Adrenal gland (tissue), 5 donors: ENCODE data around the gene EXOC4.

ENCODE experiments used
- POLR2A ChIP-seq, 2 donors: fragments of 450-650 bp; IDR thresholded peaks; one replicate each; pipeline ENCODE4 v1.6.1; 2017; ENCODE audit warnings: antibody characterized with exemption in 2 of 2, mild to moderate bottlenecking in 2 of 2, moderate library complexity in 1 of 2
- TF ChIP-seq, protein P1 (sequence below), 6 experiments: fragments of 450-650 bp in 4 of 6; fragments of 200-600 bp in 2 of 6; sonication (generic) in 1 of 6; IDR thresholded peaks; 1 replicate in 5 of 6; 2 replicates in 1 of 6; pipeline versions ENCODE4 v1.5.1 to v1.8.0; 2016 to 2021; ENCODE audit warnings: antibody characterized with exemption in 6 of 6, mild to moderate bottlenecking in 2 of 6, moderate library complexity in 1 of 6
- donor health status: DM: no; HTN: no; CAD: no.

DNA sequence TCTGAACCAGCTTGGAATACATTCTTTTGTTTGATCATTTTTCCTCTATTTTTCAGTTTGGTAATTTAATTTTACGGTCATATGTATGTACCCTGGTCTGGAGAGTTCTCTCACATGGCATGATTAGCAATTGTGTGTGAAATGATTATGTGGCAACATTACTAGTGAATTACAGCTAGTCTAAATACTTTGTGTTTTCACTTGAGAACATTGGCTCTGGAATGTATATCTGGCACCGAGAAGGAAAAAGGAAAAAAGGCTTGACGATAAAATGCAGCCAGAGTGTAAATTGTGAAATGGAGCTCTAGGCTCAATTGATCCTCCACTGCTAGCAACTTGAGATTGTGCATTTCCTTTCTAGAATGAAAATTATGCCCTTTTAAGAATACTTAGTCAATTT lies 397.2 kb downstream of the EXOC4 start:
- TF ChIP-seq, protein P1, sequence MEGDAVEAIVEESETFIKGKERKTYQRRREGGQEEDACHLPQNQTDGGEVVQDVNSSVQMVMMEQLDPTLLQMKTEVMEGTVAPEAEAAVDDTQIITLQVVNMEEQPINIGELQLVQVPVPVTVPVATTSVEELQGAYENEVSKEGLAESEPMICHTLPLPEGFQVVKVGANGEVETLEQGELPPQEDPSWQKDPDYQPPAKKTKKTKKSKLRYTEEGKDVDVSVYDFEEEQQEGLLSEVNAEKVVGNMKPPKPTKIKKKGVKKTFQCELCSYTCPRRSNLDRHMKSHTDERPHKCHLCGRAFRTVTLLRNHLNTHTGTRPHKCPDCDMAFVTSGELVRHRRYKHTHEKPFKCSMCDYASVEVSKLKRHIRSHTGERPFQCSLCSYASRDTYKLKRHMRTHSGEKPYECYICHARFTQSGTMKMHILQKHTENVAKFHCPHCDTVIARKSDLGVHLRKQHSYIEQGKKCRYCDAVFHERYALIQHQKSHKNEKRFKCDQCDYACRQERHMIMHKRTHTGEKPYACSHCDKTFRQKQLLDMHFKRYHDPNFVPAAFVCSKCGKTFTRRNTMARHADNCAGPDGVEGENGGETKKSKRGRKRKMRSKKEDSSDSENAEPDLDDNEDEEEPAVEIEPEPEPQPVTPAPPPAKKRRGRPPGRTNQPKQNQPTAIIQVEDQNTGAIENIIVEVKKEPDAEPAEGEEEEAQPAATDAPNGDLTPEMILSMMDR (IDR thresholded peaks at IDR 0.05) = no peak
- no peak for TF ChIP-seq POLR2A (IDR thresholded peaks at IDR 0.05)
